Astrocyte of the spinal cord (primary cell): ENCODE data around the gene ELOVL2.

Experiments
- DNase-seq: peaks from one replicate; pipeline ENCODE4 v3.0.0; 2011; ENCODE audit warnings: low read depth, low spot score
- H3K4me3 ChIP-seq: 2 replicates; pipeline ENCODE4 v1.5.1; 2011; ENCODE audit warnings: low read depth, mild to moderate bottlenecking, low read length, moderate library complexity
- CTCF ChIP-seq: IDR thresholded peaks from 2 replicates; pipeline ENCODE4 v1.5.1; 2012; ENCODE audit warnings: low read depth, mild to moderate bottlenecking, low read length, inconsistent platforms
- in situ Hi-C: cut with HindIII; loops from 2 replicates; pipeline ENCODE4 v1.10.0; 2017; ENCODE audit warnings: low sequenced_read_pairs

The ELOVL2 gene

GRCh38 chr6:11083956-11084355 is 39.9 kb upstream of the ELOVL2 start:
- in situ Hi-C loops = no loop called here
- no peak for DNase-seq
- H3K4me3 ChIP-seq = no peak overlapping the region
- no peak for TF ChIP-seq CTCF

GRCh38 chr6:11083491-11083890 is 39.4 kb upstream of the ELOVL2 start:
- in situ Hi-C loops = no loop called here
- no peak for TF ChIP-seq CTCF
- DNase-seq = peak; percentile 48
- H3K4me3 ChIP-seq = no peak overlapping the region

GRCh38 chr6:11080296-11080695 is 36.2 kb upstream of the ELOVL2 start:
- H3K4me3 ChIP-seq = no peak overlapping the region
- no peak for TF ChIP-seq CTCF
- DNase-seq = no peak
- in situ Hi-C loops = no loop called here

- in situ Hi-C loops = no loop called here
- TF ChIP-seq CTCF = no peak
- DNase-seq = no peak
- no peak overlapping the region for H3K4me3 ChIP-seq
Measured at GRCh38 chr6:11078266-11078665, 34.2 kb upstream of the ELOVL2 start.

- TF ChIP-seq CTCF = no peak
- in situ Hi-C loops = no loop called here
- H3K4me3 ChIP-seq = no peak overlapping the region
Measured at GRCh38 chr6:11076540-11076939, 32.4 kb upstream of the ELOVL2 start.

GRCh38 chr6:11072101-11072500 is 28.0 kb upstream of the ELOVL2 start:
- no peak for TF ChIP-seq CTCF
- DNase-seq = no peak
- no peak overlapping the region for H3K4me3 ChIP-seq
- in situ Hi-C loops = no loop called here

More at GRCh38 chr6:11076540-11076939, 32.4 kb upstream of the ELOVL2 start:
- no peak for DNase-seq

GRCh38 chr6:11069760-11070159 is 25.7 kb upstream of the ELOVL2 start:
- H3K4me3 ChIP-seq = no peak overlapping the region
- no peak for DNase-seq
- in situ Hi-C loops = no loop called here
- no peak for TF ChIP-seq CTCF
